Epithelial cell of proximal tubule (primary cell): ENCODE measurements around the gene CCND2. TPM values are rescaled to one million over a fixed set of nuclear protein-coding genes. Genes with fewer than 3 reads are reported as not detected.

Experiments used
- DNase-seq: peaks from one replicate; pipeline ENCODE4 v3.0.0-alpha.2; 2011; ENCODE audit warnings: low read depth
- H3K4me3 ChIP-seq: 2 replicates; pipeline ENCODE4 v1.5.1; 2011; ENCODE audit warnings: low read depth, mild to moderate bottlenecking, low read length
- total RNA-seq: library from RNA; depleted of rRNA; stranded (reverse); fragments of >200 nt; gene quantifications from 2 replicates; pipeline ENCODE4 v1.2.3, GENCODE V29; 2015
- TF ChIP-seq, protein P1 (sequence below): conservative IDR thresholded peaks from 2 replicates; pipeline ENCODE4 v1.5.1; 2012; ENCODE audit warnings: low read depth, mild to moderate bottlenecking, low read length

Gene CCND2
- total RNA-seq, 1 donor from 2014 or later, result 14.8 TPM

GRCh38 chr12:4244868-4245267 lies 28.7 kb upstream of the CCND2 start:
- H3K4me3 ChIP-seq, result no peak overlapping the region
- DNase-seq, result no peak
- TF ChIP-seq, protein P1, sequence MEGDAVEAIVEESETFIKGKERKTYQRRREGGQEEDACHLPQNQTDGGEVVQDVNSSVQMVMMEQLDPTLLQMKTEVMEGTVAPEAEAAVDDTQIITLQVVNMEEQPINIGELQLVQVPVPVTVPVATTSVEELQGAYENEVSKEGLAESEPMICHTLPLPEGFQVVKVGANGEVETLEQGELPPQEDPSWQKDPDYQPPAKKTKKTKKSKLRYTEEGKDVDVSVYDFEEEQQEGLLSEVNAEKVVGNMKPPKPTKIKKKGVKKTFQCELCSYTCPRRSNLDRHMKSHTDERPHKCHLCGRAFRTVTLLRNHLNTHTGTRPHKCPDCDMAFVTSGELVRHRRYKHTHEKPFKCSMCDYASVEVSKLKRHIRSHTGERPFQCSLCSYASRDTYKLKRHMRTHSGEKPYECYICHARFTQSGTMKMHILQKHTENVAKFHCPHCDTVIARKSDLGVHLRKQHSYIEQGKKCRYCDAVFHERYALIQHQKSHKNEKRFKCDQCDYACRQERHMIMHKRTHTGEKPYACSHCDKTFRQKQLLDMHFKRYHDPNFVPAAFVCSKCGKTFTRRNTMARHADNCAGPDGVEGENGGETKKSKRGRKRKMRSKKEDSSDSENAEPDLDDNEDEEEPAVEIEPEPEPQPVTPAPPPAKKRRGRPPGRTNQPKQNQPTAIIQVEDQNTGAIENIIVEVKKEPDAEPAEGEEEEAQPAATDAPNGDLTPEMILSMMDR, result no peak

DNA sequence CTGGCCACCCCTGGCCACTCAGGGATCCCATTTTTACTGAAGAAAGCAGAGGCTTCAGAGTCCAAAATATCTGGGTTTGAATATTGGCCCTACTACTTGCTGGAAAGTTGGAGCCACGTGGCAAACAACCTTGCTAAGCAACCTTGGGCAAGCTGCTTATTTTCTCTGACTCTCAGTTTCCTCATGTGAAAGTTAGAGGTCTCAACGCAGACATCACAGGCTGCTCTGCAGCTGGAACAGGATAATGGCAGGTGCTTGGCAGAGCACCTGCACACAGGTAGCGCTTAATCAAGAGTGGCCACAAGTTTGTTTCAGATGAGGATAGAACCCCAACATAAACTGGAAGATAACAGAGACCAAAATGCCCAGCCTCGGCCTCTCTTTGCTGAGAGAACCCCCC lies 28.1 kb upstream of the CCND2 start:
- TF ChIP-seq, protein P1, result no peak
- DNase-seq, result no peak
- H3K4me3 ChIP-seq, result no peak overlapping the region

- no peak for DNase-seq
- TF ChIP-seq, protein P1, result no peak
- no peak overlapping the region for H3K4me3 ChIP-seq
These were observed 27.4 kb upstream of the CCND2 start for GRCh38 chr12:4246116-4246515.

GRCh38 chr12:4250691-4251090 lies 22.9 kb upstream of the CCND2 start:
- no peak overlapping the region for H3K4me3 ChIP-seq
- TF ChIP-seq, protein P1, result no peak
- DNase-seq, result no peak

- DNase-seq, result no peak
- no peak overlapping the region for H3K4me3 ChIP-seq
- TF ChIP-seq, protein P1, result no peak
These were observed 22.2 kb upstream of the CCND2 start for GRCh38 chr12:4251216-4251891.

DNA sequence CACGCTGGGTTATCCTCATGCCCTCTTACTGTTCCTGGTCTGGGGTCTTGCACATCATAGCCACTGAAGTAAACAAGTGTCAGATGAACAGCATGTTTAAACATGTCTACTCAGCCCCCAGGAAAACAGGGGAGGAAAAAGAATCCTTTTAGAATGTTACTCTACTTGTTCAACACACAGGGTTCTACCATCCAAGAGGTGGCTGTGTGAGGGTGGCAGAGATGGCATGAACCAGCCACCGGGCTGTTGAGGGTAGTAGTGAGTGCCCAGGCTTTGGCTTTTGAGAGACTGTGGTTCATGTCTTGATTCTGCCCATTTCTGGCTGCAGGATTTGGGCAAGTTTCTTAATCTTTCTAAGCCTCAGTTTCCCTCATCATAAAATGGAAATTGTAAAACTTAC lies 21.6 kb upstream of the CCND2 start:
- TF ChIP-seq, protein P1, result no peak
- no peak for DNase-seq
- no peak overlapping the region for H3K4me3 ChIP-seq

- TF ChIP-seq, protein P1, result no peak
These were observed 21.0 kb upstream of the CCND2 start for GRCh38 chr12:4252601-4253000.

More at GRCh38 chr12:4252601-4253000, 21.0 kb upstream of the CCND2 start:
- H3K4me3 ChIP-seq, result no peak overlapping the region
- no peak for DNase-seq
